Spleen (tissue), 11 donors: ENCODE measurements around the gene MYOCD. TPM values are rescaled to one million over a fixed set of nuclear protein-coding genes. Genes with fewer than 3 reads are reported as not detected.

Experiments
- DNase-seq: peaks from one replicate; pipeline ENCODE4 v3.0.0-alpha.2; 2020
- H3K27ac ChIP-seq, 8 donors: fragments of 200-600 bp; sonication (generic) in 7 of 8; 1 replicate in 4 of 8; 2 replicates in 4 of 8; pipeline versions ENCODE4 v1.5.0 to v1.8.0; 2016 to 2021; ENCODE audit warnings: inconsistent platforms in 4 of 8, mild to moderate bottlenecking in 4 of 8, moderate library complexity in 1 of 8
- H3K27me3 ChIP-seq, 7 donors: fragments of 200-600 bp; sonication (generic) in 6 of 7; replicated peaks in 1 of 7; 1 replicate in 4 of 7; 2 replicates in 3 of 7; pipeline versions ENCODE4 v1.5.0 to v1.8.0; 2016 to 2021; ENCODE audit warnings: inconsistent platforms in 3 of 7, mild to moderate bottlenecking in 1 of 7
- H3K36me3 ChIP-seq, 6 donors: fragments of 200-600 bp; sonication (generic) in 5 of 6; 1 replicate in 4 of 6; 2 replicates in 2 of 6; pipeline versions ENCODE4 v1.5.0 to v1.8.0; 2016 to 2021; ENCODE audit warnings: inconsistent platforms in 2 of 6
- H3K4me1 ChIP-seq, 6 donors: fragments of 200-600 bp; sonication (generic) in 5 of 6; 1 replicate in 3 of 6; 2 replicates in 3 of 6; pipeline versions ENCODE4 v1.5.0 to v1.8.0; 2016 to 2021; ENCODE audit warnings: inconsistent platforms in 3 of 6
- H3K4me3 ChIP-seq, 8 donors: fragments of 200-600 bp; sonication (generic) in 7 of 8; 1 replicate in 4 of 8; 2 replicates in 4 of 8; pipeline versions ENCODE4 v1.5.0 to v1.8.0; 2016 to 2021; ENCODE audit warnings: inconsistent platforms in 4 of 8, mild to moderate bottlenecking in 4 of 8, moderate library complexity in 2 of 8
- H3K9me3 ChIP-seq, 8 donors: fragments of 200-600 bp; sonication (generic) in 7 of 8; 1 replicate in 4 of 8; 2 replicates in 4 of 8; pipeline versions ENCODE4 v1.5.0 to v1.8.0; 2016 to 2021; ENCODE audit warnings: inconsistent platforms in 4 of 8
- CTCF ChIP-seq, 11 experiments: fragments of 200-600 bp in 7 of 11; fragments of 450-650 bp in 4 of 11; sonication (generic) in 4 of 11; IDR thresholded peaks in 8 of 11; conservative IDR thresholded peaks in 3 of 11; 1 replicate in 7 of 11; 2 replicates in 4 of 11; pipeline versions ENCODE4 v1.4.0 to v1.8.0; 2016 to 2021; ENCODE audit warnings: antibody characterized with exemption in 11 of 11, inconsistent platforms in 4 of 11, mild to moderate bottlenecking in 1 of 11
- POLR2A ChIP-seq, 3 donors: fragments of 450-650 bp; IDR thresholded peaks; one replicate each; pipeline ENCODE4 v1.5.1; 2017; ENCODE audit warnings: antibody characterized with exemption in 3 of 3, mild to moderate bottlenecking in 1 of 3
- POLR2AphosphoS5 ChIP-seq, 3 donors: sonication (generic); formaldehyde crosslinking; IDR thresholded peaks; one replicate each; pipeline ENCODE4 v1.5.1; 2017; ENCODE audit warnings: antibody characterized with exemption in 3 of 3
- WGBS, 5 donors: extraction: QIAGEN DNeasy Blood & Tissue Kit in 3 of 5; methylation state at CpG; one replicate each; pipeline versions ENCODE4 v1.1.5 to v1.1.7; 2013 to 2018; 5-methylcytosine and 5-hydroxymethylcytosine counted together
- intact Hi-C: fragments of 100-400 bp; cut with DNase I; formaldehyde crosslinking; loops from one replicate; pipeline ENCODE4 v1.15.0; 2023; ENCODE audit warnings: low total_unique reads
- polyA plus RNA-seq, 3 donors: library from polyadenylated mRNA; stranded (reverse); fragments of 200-250 nt; gene quantifications; one replicate each; pipeline ENCODE4 v1.2.1, GENCODE V29; 2013
- total RNA-seq, 7 donors: library from RNA; depleted of rRNA in 3 of 7; stranded (reverse); fragments of >200 nt in 3 of 7; fragmentation: NEBNext Ultra II Directional in 4 of 7; extraction: Animal tissue kit (Norgen Biotek cat#: 25700) in 4 of 7; gene quantifications; one replicate each; pipeline versions ENCODE4 v1.1.0 to v1.2.1, GENCODE V29; 2016 to 2021
- donor health status: healthy with polysubstance abuse.
- donor health status: DM: no; HTN: no; CAD: no; lungs with moderate emphysema.
- donor health status: DM: no; HTN: no; CAD: no.
- donor health status: Bipolar disorder and iron deficiency.
- donor health status: healthy.
- donor health status: DM: no; HTN: no; CAD: no.
- donor health status: DM: yes; HTN: yes; CAD: no.

The MYOCD gene
- total and polyA plus RNA-seq, 10 donors: 0.17 to 2.5 (median 0.74) TPM

- WGBS, 5 donors: 81 to 93% (median 87%) methylated on average over 3 of the region's 3 CpGs
- TF ChIP-seq POLR2A (IDR thresholded peaks at IDR 0.05) (no peak), CTCF (IDR thresholded peaks at IDR 0.05 in 8 of 11, conservative IDR thresholded peaks at IDR 0.05 in 3 of 11) (no peak), POLR2AphosphoS5 (IDR thresholded peaks at IDR 0.05) (no peak)
- H3K36me3 ChIP-seq: no peaks in the 10 kb centered on the region
- no peaks in the 10 kb centered on the region for H3K9me3 ChIP-seq
- no peak overlapping the region for H3K27ac ChIP-seq
- no peak for DNase-seq
- no peaks in the 10 kb centered on the region for H3K4me1 ChIP-seq
- intact Hi-C loops: no loop called here
- no peak overlapping the region for H3K4me3 ChIP-seq
- H3K27me3 ChIP-seq: no peaks in the 10 kb centered on the region
Measured at GRCh38 chr17:12624211-12624610, 41.5 kb upstream of the MYOCD start.

GRCh38 chr17:12625092-12625491, 40.6 kb upstream of the MYOCD start:
- Histone ChIP-seq H3K4me1 (no peaks in the 10 kb centered on the region), H3K4me3 (no peak overlapping the region), H3K27ac (no peak overlapping the region), H3K27me3 (no peaks in the 10 kb centered on the region), H3K36me3 (no peaks in the 10 kb centered on the region), H3K9me3 (no peaks in the 10 kb centered on the region)
- no peak for TF ChIP-seq POLR2A (IDR thresholded peaks at IDR 0.05)
- no peak for TF ChIP-seq CTCF (IDR thresholded peaks at IDR 0.05 in 8 of 11, conservative IDR thresholded peaks at IDR 0.05 in 3 of 11)
- no peak for TF ChIP-seq POLR2AphosphoS5 (IDR thresholded peaks at IDR 0.05)
- DNase-seq: no peak
- intact Hi-C loops: no loop called here
- 78 to 85% (median 82%) methylated on average over 4 of the region's 4 CpGs for WGBS, 5 donors

GRCh38 chr17:12627177-12627629, 38.5 kb upstream of the MYOCD start:
- no peak for TF ChIP-seq POLR2AphosphoS5 (IDR thresholded peaks at IDR 0.05)
- no peak for TF ChIP-seq CTCF (IDR thresholded peaks at IDR 0.05 in 8 of 11, conservative IDR thresholded peaks at IDR 0.05 in 3 of 11)
- no peak for TF ChIP-seq POLR2A (IDR thresholded peaks at IDR 0.05)
- Histone ChIP-seq H3K27me3 (no peaks in the 10 kb centered on the region), H3K9me3 (no peaks in the 10 kb centered on the region), H3K4me3 (no peak overlapping the region), H3K36me3 (no peaks in the 10 kb centered on the region), H3K27ac (no peak overlapping the region), H3K4me1 (no peaks in the 10 kb centered on the region)
- intact Hi-C loops: no loop called here
- no peak for DNase-seq
- 80 to 89% (median 84%) methylated on average over 8 of the region's 8 CpGs for WGBS, 5 donors

- H3K27ac ChIP-seq: no peak overlapping the region
- intact Hi-C loops: no loop called here
- 79 to 91% (median 83%) methylated on average over 5 of the region's 5 CpGs for WGBS, 5 donors
- DNase-seq: no peak
- no peaks in the 10 kb centered on the region for H3K27me3 ChIP-seq
- no peak for TF ChIP-seq POLR2A (IDR thresholded peaks at IDR 0.05)
- TF ChIP-seq POLR2AphosphoS5 (IDR thresholded peaks at IDR 0.05): no peak
- no peaks in the 10 kb centered on the region for H3K36me3 ChIP-seq
- H3K9me3 ChIP-seq: no peaks in the 10 kb centered on the region
- no peaks in the 10 kb centered on the region for H3K4me1 ChIP-seq
- H3K4me3 ChIP-seq: no peak overlapping the region
Measured at GRCh38 chr17:12627781-12628451, 37.8 kb upstream of the MYOCD start.
